Sigmoid colon (tissue), 3 donors: ENCODE data around the gene PRIMA1.

Experiments used
- POLR2A ChIP-seq, 2 donors: fragments of 450-650 bp; IDR thresholded peaks; one replicate each; pipeline ENCODE4 v1.6.1; 2016; ENCODE audit warnings: antibody characterized with exemption in 2 of 2, mild to moderate bottlenecking in 2 of 2, moderate library complexity in 2 of 2
- TF ChIP-seq, protein P1 (sequence below), 4 experiments: fragments of 450-650 bp in 3 of 4; fragments of 200-600 bp in 1 of 4; IDR thresholded peaks; one replicate each; pipeline ENCODE4 v1.5.1; 2016 to 2019; ENCODE audit warnings: antibody characterized with exemption in 4 of 4, mild to moderate bottlenecking in 3 of 4, moderate library complexity in 2 of 4

- TF ChIP-seq POLR2A (IDR thresholded peaks at IDR 0.05): no peak
- TF ChIP-seq, protein P1, sequence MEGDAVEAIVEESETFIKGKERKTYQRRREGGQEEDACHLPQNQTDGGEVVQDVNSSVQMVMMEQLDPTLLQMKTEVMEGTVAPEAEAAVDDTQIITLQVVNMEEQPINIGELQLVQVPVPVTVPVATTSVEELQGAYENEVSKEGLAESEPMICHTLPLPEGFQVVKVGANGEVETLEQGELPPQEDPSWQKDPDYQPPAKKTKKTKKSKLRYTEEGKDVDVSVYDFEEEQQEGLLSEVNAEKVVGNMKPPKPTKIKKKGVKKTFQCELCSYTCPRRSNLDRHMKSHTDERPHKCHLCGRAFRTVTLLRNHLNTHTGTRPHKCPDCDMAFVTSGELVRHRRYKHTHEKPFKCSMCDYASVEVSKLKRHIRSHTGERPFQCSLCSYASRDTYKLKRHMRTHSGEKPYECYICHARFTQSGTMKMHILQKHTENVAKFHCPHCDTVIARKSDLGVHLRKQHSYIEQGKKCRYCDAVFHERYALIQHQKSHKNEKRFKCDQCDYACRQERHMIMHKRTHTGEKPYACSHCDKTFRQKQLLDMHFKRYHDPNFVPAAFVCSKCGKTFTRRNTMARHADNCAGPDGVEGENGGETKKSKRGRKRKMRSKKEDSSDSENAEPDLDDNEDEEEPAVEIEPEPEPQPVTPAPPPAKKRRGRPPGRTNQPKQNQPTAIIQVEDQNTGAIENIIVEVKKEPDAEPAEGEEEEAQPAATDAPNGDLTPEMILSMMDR (IDR thresholded peaks at IDR 0.05): no peak
These were observed 44.8 kb downstream of the PRIMA1 start for GRCh38 chr14:93743270-93744060.
